ENCODE results near the gene MMP7.
A peak's percentile ranks its signal among the peaks of the same experiment; 100 is the strongest.

The MMP7 gene

GRCh38 chr11:102482433-102482832, 48.1 kb downstream of the MMP7 start:
- no peak overlapping the region for H3K4me2 ChIP-seq (ENCODE audit: insufficient read depth, low read length, poor library complexity, severe bottlenecking)
- no peak overlapping the region for H2BK120ac ChIP-seq (ENCODE audit: low read depth, low read length)
- H3K27me3 ChIP-seq (ENCODE audit: control insufficient read depth in 3 of 3, insufficient read depth in 3 of 3, low read depth in 1 of 3, low read length in 3 of 3): peaks cover 0 to 3% (median 0%) of the 10 kb centered on the region in 3 experiments
- no peak overlapping the region for H4K91ac ChIP-seq (ENCODE audit: low read depth, low read length, poor library complexity)
- no peaks in the 10 kb centered on the region for H3K4me1 ChIP-seq (ENCODE audit: control insufficient read depth in 2 of 2, insufficient read depth in 1 of 2, low read depth in 1 of 2, low read length in 2 of 2)
- no peak overlapping the region for H2BK12ac ChIP-seq (ENCODE audit: low read length)
- no peak overlapping the region for H2AK5ac ChIP-seq (ENCODE audit: low read depth, low read length)
- H4K8ac ChIP-seq (ENCODE audit: low read depth, low read length): no peak overlapping the region
- no peak overlapping the region for H2BK5ac ChIP-seq (ENCODE audit: low read length)
- no peaks in the 10 kb centered on the region for H3K9me3 ChIP-seq (replicated peaks in 1 of 2; ENCODE audit: control insufficient read depth in 2 of 2, insufficient read depth in 1 of 2, low read depth in 1 of 2, low read length in 2 of 2)
- no peak overlapping the region for H3K23ac ChIP-seq (ENCODE audit: low read depth, low read length, poor library complexity)
- H3K4me3 ChIP-seq (ENCODE audit: low read length in 2 of 2): no peak overlapping the region
- H3K27ac ChIP-seq (replicated peaks; ENCODE audit: low read length): no peak overlapping the region
- H3K9ac ChIP-seq (ENCODE audit: low read depth, low read length, poor library complexity): no peak overlapping the region
- H2BK15ac ChIP-seq (ENCODE audit: low read length): no peak overlapping the region
- no CpG with 5 or more reads among the region's 3 CpGs for WGBS, 2 donors (ENCODE audit: extremely low coverage in 2 of 2, insufficient read length in 2 of 2, insufficient replicate concordance in 1 of 2)
- no peaks in the 10 kb centered on the region for H3K79me1 ChIP-seq (ENCODE audit: low read depth, low read length)
- H3K4ac ChIP-seq (ENCODE audit: low read length): no peak overlapping the region
- no peaks in the 10 kb centered on the region for H3K36me3 ChIP-seq (replicated peaks in 1 of 2; ENCODE audit: control insufficient read depth in 2 of 2, insufficient read depth in 2 of 2, low read length in 2 of 2)
- H3K18ac ChIP-seq (ENCODE audit: low read length): no peak overlapping the region
- DNase-seq (ENCODE audit: low spot score): no peak
- no peak overlapping the region for H3K14ac ChIP-seq (ENCODE audit: low read length)
- H2AFZ ChIP-seq (ENCODE audit: low read length): no peak overlapping the region

- Histone ChIP-seq H2AK5ac (ENCODE audit: low read depth, low read length) (no peak overlapping the region), H2BK15ac (ENCODE audit: low read length) (no peak overlapping the region)
These were observed 50.8 kb downstream of the MMP7 start for GRCh38 chr11:102479733-102480132.

GRCh38 chr11:102478673-102479299, 51.8 kb downstream of the MMP7 start:
- Histone ChIP-seq H3K27ac (replicated peaks; ENCODE audit: low read length) (no peak overlapping the region), H3K9ac (ENCODE audit: low read depth, low read length, poor library complexity) (no peak overlapping the region), H3K4ac (ENCODE audit: low read length) (no peak overlapping the region), H3K9me3 (replicated peaks in 1 of 2; ENCODE audit: control insufficient read depth in 2 of 2, insufficient read depth in 1 of 2, low read depth in 1 of 2, low read length in 2 of 2) (no peaks in the 10 kb centered on the region), H2BK15ac (ENCODE audit: low read length) (no peak overlapping the region), H2BK5ac (ENCODE audit: low read length) (no peak overlapping the region), H4K91ac (ENCODE audit: low read depth, low read length, poor library complexity) (no peak overlapping the region), H3K4me3 (ENCODE audit: low read length in 2 of 2) (no peak overlapping the region), H3K23ac (ENCODE audit: low read depth, low read length, poor library complexity) (no peak overlapping the region), H4K8ac (ENCODE audit: low read depth, low read length) (no peak overlapping the region), H3K79me1 (ENCODE audit: low read depth, low read length) (no peaks in the 10 kb centered on the region), H3K18ac (ENCODE audit: low read length) (no peak overlapping the region), H2AK5ac (ENCODE audit: low read depth, low read length) (no peak overlapping the region), H2BK12ac (ENCODE audit: low read length) (no peak overlapping the region), H3K36me3 (replicated peaks in 1 of 2; ENCODE audit: control insufficient read depth in 2 of 2, insufficient read depth in 2 of 2, low read length in 2 of 2) (no peaks in the 10 kb centered on the region), H3K4me2 (ENCODE audit: insufficient read depth, low read length, poor library complexity, severe bottlenecking) (no peak overlapping the region), H3K27me3 (ENCODE audit: control insufficient read depth in 3 of 3, insufficient read depth in 3 of 3, low read depth in 1 of 3, low read length in 3 of 3) (peaks cover 0 to 3% (median 0%) of the 10 kb centered on the region in 3 experiments), H2AFZ (ENCODE audit: low read length) (no peak overlapping the region), H3K14ac (ENCODE audit: low read length) (no peak overlapping the region), H2BK120ac (ENCODE audit: low read depth, low read length) (no peak overlapping the region), H3K4me1 (ENCODE audit: control insufficient read depth in 2 of 2, insufficient read depth in 1 of 2, low read depth in 1 of 2, low read length in 2 of 2) (peaks cover 0 to 2% of the 10 kb centered on the region in 2 donors)
- no peak for DNase-seq (ENCODE audit: low spot score)
- WGBS, 2 donors (ENCODE audit: extremely low coverage in 2 of 2, insufficient read length in 2 of 2, insufficient replicate concordance in 1 of 2): no CpG with 5 or more reads among the region's 1 CpG

More at GRCh38 chr11:102479733-102480132, 50.8 kb downstream of the MMP7 start:
- H3K14ac ChIP-seq (ENCODE audit: low read length): no peak overlapping the region
- no peak overlapping the region for H3K4me3 ChIP-seq (ENCODE audit: low read length in 2 of 2)
- no peak overlapping the region for H4K91ac ChIP-seq (ENCODE audit: low read depth, low read length, poor library complexity)
- no peak overlapping the region for H3K27ac ChIP-seq (replicated peaks; ENCODE audit: low read length)
- H3K9me3 ChIP-seq (replicated peaks in 1 of 2; ENCODE audit: control insufficient read depth in 2 of 2, insufficient read depth in 1 of 2, low read depth in 1 of 2, low read length in 2 of 2): no peaks in the 10 kb centered on the region
- no peak for DNase-seq (ENCODE audit: low spot score)
- no peak overlapping the region for H2BK12ac ChIP-seq (ENCODE audit: low read length)
- peaks cover 0 to 3% (median 0%) of the 10 kb centered on the region in 3 experiments for H3K27me3 ChIP-seq (ENCODE audit: control insufficient read depth in 3 of 3, insufficient read depth in 3 of 3, low read depth in 1 of 3, low read length in 3 of 3)
- no CpG with 5 or more reads among the region's 2 CpGs for WGBS, 2 donors (ENCODE audit: extremely low coverage in 2 of 2, insufficient read length in 2 of 2, insufficient replicate concordance in 1 of 2)
- peaks cover 0 to 2% of the 10 kb centered on the region in 2 donors for H3K4me1 ChIP-seq (ENCODE audit: control insufficient read depth in 2 of 2, insufficient read depth in 1 of 2, low read depth in 1 of 2, low read length in 2 of 2)
- H3K36me3 ChIP-seq (replicated peaks in 1 of 2; ENCODE audit: control insufficient read depth in 2 of 2, insufficient read depth in 2 of 2, low read length in 2 of 2): no peaks in the 10 kb centered on the region
- H2BK5ac ChIP-seq (ENCODE audit: low read length): no peak overlapping the region
- H3K4me2 ChIP-seq (ENCODE audit: insufficient read depth, low read length, poor library complexity, severe bottlenecking): no peak overlapping the region
- no peak overlapping the region for H3K9ac ChIP-seq (ENCODE audit: low read depth, low read length, poor library complexity)
- no peak overlapping the region for H2BK120ac ChIP-seq (ENCODE audit: low read depth, low read length)
- no peak overlapping the region for H3K4ac ChIP-seq (ENCODE audit: low read length)
- H3K23ac ChIP-seq (ENCODE audit: low read depth, low read length, poor library complexity): no peak overlapping the region
- no peak overlapping the region for H3K18ac ChIP-seq (ENCODE audit: low read length)
- no peak overlapping the region for H2AFZ ChIP-seq (ENCODE audit: low read length)
- H4K8ac ChIP-seq (ENCODE audit: low read depth, low read length): no peak overlapping the region
- H3K79me1 ChIP-seq (ENCODE audit: low read depth, low read length): no peaks in the 10 kb centered on the region

DNA sequence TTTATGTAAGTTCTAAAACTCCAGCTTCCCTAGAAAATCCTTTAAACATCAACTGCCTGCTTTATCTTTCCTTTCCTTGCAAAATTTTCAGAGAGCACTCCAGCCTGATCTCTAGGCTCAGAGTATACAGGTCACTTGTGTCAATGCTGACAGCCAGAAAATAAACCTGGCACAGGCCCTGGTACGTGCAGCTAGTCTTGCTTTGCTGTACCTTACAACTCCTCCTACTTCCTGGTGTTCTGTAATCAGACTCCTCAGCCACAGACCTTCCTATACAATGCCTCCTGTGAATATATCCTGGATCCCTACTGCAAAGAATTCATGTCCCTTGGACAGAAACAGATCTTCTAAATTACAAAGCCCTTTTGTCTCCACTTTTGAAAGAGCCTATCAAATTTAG, 53.7 kb downstream of the MMP7 start:
- Histone ChIP-seq H3K4me1 (ENCODE audit: control insufficient read depth in 2 of 2, insufficient read depth in 1 of 2, low read depth in 1 of 2, low read length in 2 of 2) (peaks cover 0 to 4% of the 10 kb centered on the region in 2 donors), H4K8ac (ENCODE audit: low read depth, low read length) (no peak overlapping the region), H3K9me3 (replicated peaks in 1 of 2; ENCODE audit: control insufficient read depth in 2 of 2, insufficient read depth in 1 of 2, low read depth in 1 of 2, low read length in 2 of 2) (no peaks in the 10 kb centered on the region), H3K4me3 (ENCODE audit: low read length in 2 of 2) (no peak overlapping the region), H2BK120ac (ENCODE audit: low read depth, low read length) (no peak overlapping the region), H2BK5ac (ENCODE audit: low read length) (no peak overlapping the region), H3K14ac (ENCODE audit: low read length) (no peak overlapping the region), H2AK5ac (ENCODE audit: low read depth, low read length) (no peak overlapping the region), H3K79me1 (ENCODE audit: low read depth, low read length) (no peaks in the 10 kb centered on the region), H2BK12ac (ENCODE audit: low read length) (no peak overlapping the region), H2AFZ (ENCODE audit: low read length) (peak overlapping the region; percentile 39), H4K91ac (ENCODE audit: low read depth, low read length, poor library complexity) (no peak overlapping the region), H3K27me3 (ENCODE audit: control insufficient read depth in 3 of 3, insufficient read depth in 3 of 3, low read depth in 1 of 3, low read length in 3 of 3) (peaks cover 0 to 3% (median 0%) of the 10 kb centered on the region in 3 experiments), H3K27ac (replicated peaks; ENCODE audit: low read length) (no peak overlapping the region), H3K36me3 (replicated peaks in 1 of 2; ENCODE audit: control insufficient read depth in 2 of 2, insufficient read depth in 2 of 2, low read length in 2 of 2) (no peaks in the 10 kb centered on the region), H3K4ac (ENCODE audit: low read length) (no peak overlapping the region), H3K18ac (ENCODE audit: low read length) (no peak overlapping the region), H3K9ac (ENCODE audit: low read depth, low read length, poor library complexity) (no peak overlapping the region), H3K4me2 (ENCODE audit: insufficient read depth, low read length, poor library complexity, severe bottlenecking) (no peak overlapping the region), H2BK15ac (ENCODE audit: low read length) (no peak overlapping the region), H3K23ac (ENCODE audit: low read depth, low read length, poor library complexity) (no peak overlapping the region)
- WGBS, 2 donors (ENCODE audit: extremely low coverage in 2 of 2, insufficient read length in 2 of 2, insufficient replicate concordance in 1 of 2): no CpG with 5 or more reads among the region's 1 CpG
- DNase-seq (ENCODE audit: low spot score): no peak

All from neuronal stem cell (in vitro differentiated cells).